ENCODE measurements around the gene SDHAF2.

DNA sequence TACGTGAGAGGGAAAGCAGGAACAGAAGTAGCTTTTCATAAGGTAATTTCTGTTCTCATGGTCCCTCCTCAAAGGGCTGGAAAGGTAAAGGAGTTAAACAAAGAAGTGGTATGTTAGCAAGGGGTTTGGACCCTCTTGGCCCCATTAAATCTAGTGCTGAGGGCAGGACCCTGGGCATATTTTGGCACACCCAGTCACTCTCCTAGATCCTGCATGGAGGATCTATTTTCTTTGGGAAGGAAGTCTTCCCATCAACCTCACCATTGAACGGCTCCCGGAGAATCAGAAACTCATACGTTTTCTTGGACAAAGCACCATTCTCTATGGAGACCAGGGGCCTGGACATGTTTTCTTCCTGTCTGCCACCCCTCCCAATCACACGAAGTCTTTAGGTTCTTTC lies 25.8 kb upstream of the SDHAF2 start:
- TF ChIP-seq POLR2A (IDR thresholded peaks at IDR 0.05; ENCODE audit: low read depth, low read length) (no peak), TAF1 (IDR thresholded peaks at IDR 0.05; ENCODE audit: low read depth, low read length) (no peak), POLR2AphosphoS5 (IDR thresholded peaks at IDR 0.05; ENCODE audit: low read depth, low read length) (no peak), PAX5 (IDR thresholded peaks at IDR 0.05; ENCODE audit: insufficient read depth, low read length, severe bottlenecking) (no peak), SPI1 (IDR thresholded peaks at IDR 0.05; ENCODE audit: low read depth, low read length) (no peak)

Data from GM12891 (cell line).